ENCODE measurements around the gene ATP1B3. TPM values are rescaled to one million over a fixed set of nuclear protein-coding genes. Genes with fewer than 3 reads are reported as not detected.
"Not testable (repeated sequence)": the region's sequence is repeated elsewhere in the genome, so short reads cannot be mapped to it uniquely, and the experiment has no call there.

Gene ATP1B3
- total and polyA plus RNA-seq, 12 donors, result 21.7 to 118 (median 39.5) TPM

- Histone ChIP-seq H3K4me3 (no peak overlapping the region), H3K4me1 (peaks cover 0 to under 1% (median 0%) of the 10 kb centered on the region in 9 donors), H3K27ac (no peak overlapping the region), H3K27me3 (no peaks in the 10 kb centered on the region), H3K9me3 (peaks cover 0 to 6% (median 0%) of the 10 kb centered on the region in 11 donors), H3K36me3 (peaks cover 0 to 20% (median 0%) of the 10 kb centered on the region in 9 donors)
- ATAC-seq, result no peak
- intact Hi-C loops (cut with DNase I), result loop anchor here in 1 of 10 donors (10.0 kb wide), 1 partner anchor 312 kb away; no protein-coding TSS in a partner anchor
- WGBS, 2 donors, result 97% methylated on average over 5 of the region's 5 CpGs
- no peak for TF ChIP-seq CTCF (IDR thresholded peaks at IDR 0.05)
- no peak for DNase-seq
Measured at GRCh38 chr3:141887051-141887450, 10.6 kb downstream of the ATP1B3 start.

GRCh38 chr3:141888548-141888947 is 12.1 kb downstream of the ATP1B3 start:
- H3K4me1 ChIP-seq, DNase-seq, H3K27me3 ChIP-seq, H3K4me3 ChIP-seq, H3K27ac ChIP-seq, H3K9me3 ChIP-seq, ATAC-seq: not testable (repeated sequence)
- WGBS, 2 donors, result 66 to 97% methylated on average over 3 of the region's 3 CpGs
- intact Hi-C loops (cut with DNase I), result loop anchor here in 1 of 10 donors (10.0 kb wide), 1 partner anchor 314 kb away; no protein-coding TSS in a partner anchor
- peaks cover 0 to 13% (median 0%) of the 10 kb centered on the region in 9 donors for H3K36me3 ChIP-seq

- Histone ChIP-seq H3K4me3 (no peak overlapping the region), H3K4me1 (peaks cover 0 to 9% (median 0%) of the 10 kb centered on the region in 9 donors), H3K36me3 (peaks cover 0 to 17% (median 0%) of the 10 kb centered on the region in 9 donors), H3K9me3 (peaks cover 0 to 2% (median 0%) of the 10 kb centered on the region in 11 donors), H3K27ac (no peak overlapping the region), H3K27me3 (no peaks in the 10 kb centered on the region)
- TF ChIP-seq CTCF (IDR thresholded peaks at IDR 0.05), result no peak
- intact Hi-C loops (cut with DNase I), result no loop called here
- no peak for DNase-seq
- ATAC-seq, result peak in 2 of 8 donors; percentile 26 to 55
- 87 to 91% methylated on average over 5 of the region's 5 CpGs for WGBS, 2 donors
Measured at GRCh38 chr3:141894524-141895176, 18.2 kb downstream of the ATP1B3 start.

- H3K27me3 ChIP-seq, result no peaks in the 10 kb centered on the region
- ATAC-seq (no peak), DNase-seq (no peak)
- H3K4me3 ChIP-seq, result no peak overlapping the region
- 99 to 100% methylated on average over 3 of the region's 3 CpGs for WGBS, 2 donors
- peaks cover 0 to 9% (median 0%) of the 10 kb centered on the region in 9 donors for H3K4me1 ChIP-seq
- TF ChIP-seq CTCF (IDR thresholded peaks at IDR 0.05), result no peak
- H3K27ac ChIP-seq, result no peak overlapping the region
- intact Hi-C loops (cut with DNase I), result no loop called here
- peaks cover 0 to 17% (median 0%) of the 10 kb centered on the region in 9 donors for H3K36me3 ChIP-seq
- peaks cover 0 to 11% (median 0%) of the 10 kb centered on the region in 11 donors for H3K9me3 ChIP-seq
Measured at GRCh38 chr3:141895731-141896130, 19.3 kb downstream of the ATP1B3 start.

- intact Hi-C loops (cut with DNase I), result no loop called here
- no peak overlapping the region for H3K4me3 ChIP-seq
- ATAC-seq (no peak), DNase-seq (no peak)
- 97 to 98% methylated on average over 1 of the region's 1 CpG for WGBS, 2 donors
- peaks cover 0 to 21% (median 0%) of the 10 kb centered on the region in 9 donors for H3K36me3 ChIP-seq
- no peak for TF ChIP-seq CTCF (IDR thresholded peaks at IDR 0.05)
- peaks cover 0 to 11% (median 0%) of the 10 kb centered on the region in 11 donors for H3K9me3 ChIP-seq
- H3K4me1 ChIP-seq, result peaks cover 0 to 12% (median 0%) of the 10 kb centered on the region in 9 donors
- no peaks in the 10 kb centered on the region for H3K27me3 ChIP-seq
- no peak overlapping the region for H3K27ac ChIP-seq
Measured at GRCh38 chr3:141898908-141899307, 22.5 kb downstream of the ATP1B3 start.

Measured in heart right ventricle (tissue), 16 donors.